H9 (cell line): Measurements from ENCODE around the gene GSTK1. TPM values are rescaled to one million over a fixed set of nuclear protein-coding genes. Genes with fewer than 3 reads are reported as not detected.

Source experiments
- DNase-seq: peaks from one replicate; pipeline ENCODE4 v3.0.0-alpha.2; 2017
- H2AFZ ChIP-seq: one replicate; pipeline ENCODE4 v1.6.1; 2013; ENCODE audit warnings: mild to moderate bottlenecking, low read length, control low read depth, moderate library complexity
- H2AK5ac ChIP-seq: 2 replicates; pipeline ENCODE4 v1.6.1; 2013; ENCODE audit warnings: low read length, control low read depth, mixed read lengths; ENCODE audit not compliant: insufficient read length
- H2BK120ac ChIP-seq: one replicate; pipeline ENCODE4 v1.6.1; 2013; ENCODE audit warnings: low read depth, mild to moderate bottlenecking, low read length, control low read depth, inconsistent platforms; ENCODE audit not compliant: poor library complexity, severe bottlenecking
- H2BK12ac ChIP-seq: 2 replicates; pipeline ENCODE4 v1.6.1; 2013; ENCODE audit warnings: low read length, control low read depth, mixed read lengths, low read depth; ENCODE audit not compliant: insufficient read length
- H2BK15ac ChIP-seq: 2 replicates; pipeline ENCODE4 v1.6.1; 2013; ENCODE audit warnings: low read depth, low read length, control low read depth
- H2BK20ac ChIP-seq: one replicate; pipeline ENCODE4 v1.6.1; 2013; ENCODE audit warnings: low read depth, mild to moderate bottlenecking, low read length, control low read depth, inconsistent platforms; ENCODE audit not compliant: poor library complexity, severe bottlenecking
- H2BK5ac ChIP-seq: 2 replicates; pipeline ENCODE4 v1.6.1; 2013; ENCODE audit warnings: low read length, control low read depth, mixed read lengths; ENCODE audit not compliant: insufficient read length
- H3K14ac ChIP-seq: 2 replicates; pipeline ENCODE4 v1.6.1; 2013; ENCODE audit warnings: low read length, control low read depth; ENCODE audit not compliant: insufficient read depth
- H3K18ac ChIP-seq: 2 replicates; pipeline ENCODE4 v1.6.1; 2013; ENCODE audit warnings: low read depth, mild to moderate bottlenecking, mixed read lengths, low read length, control low read depth; ENCODE audit not compliant: insufficient read length
- H3K23ac ChIP-seq: 2 replicates; pipeline ENCODE4 v1.6.1; 2013; ENCODE audit warnings: low read length, control low read depth, mixed read lengths, low read depth; ENCODE audit not compliant: insufficient read length
- H3K23me2 ChIP-seq: 2 replicates; pipeline ENCODE4 v1.6.1; 2013; ENCODE audit warnings: low read depth, mild to moderate bottlenecking, mixed read lengths, low read length, control low read depth; ENCODE audit not compliant: insufficient read length, poor library complexity, severe bottlenecking
- H3K27ac ChIP-seq: 2 replicates; pipeline ENCODE4 v1.5.1; 2013; ENCODE audit warnings: low read length, control low read depth, mixed read lengths, low read depth; ENCODE audit not compliant: insufficient read length
- H3K27me3 ChIP-seq: 2 replicates; pipeline ENCODE4 v1.6.1; 2013; ENCODE audit warnings: low read length, control low read depth, inconsistent platforms; ENCODE audit not compliant: insufficient read depth
- H3K4ac ChIP-seq: 2 replicates; pipeline ENCODE4 v1.6.1; 2013; ENCODE audit warnings: low read depth, mild to moderate bottlenecking, control low read depth, inconsistent platforms, low read length, moderate library complexity
- H3K4me1 ChIP-seq: 2 replicates; pipeline ENCODE4 v1.6.1; 2013; ENCODE audit warnings: low read length, control low read depth, inconsistent platforms; ENCODE audit not compliant: insufficient read depth
- H3K4me2 ChIP-seq: 2 replicates; pipeline ENCODE4 v1.6.1; 2013; ENCODE audit warnings: low read length, control low read depth, mixed read lengths; ENCODE audit not compliant: insufficient read length, insufficient read depth
- H3K56ac ChIP-seq: 2 replicates; pipeline ENCODE4 v1.6.1; 2013; ENCODE audit warnings: low read depth, mild to moderate bottlenecking, mixed read lengths, low read length, control low read depth; ENCODE audit not compliant: insufficient read length
- H3K79me1 ChIP-seq: 2 replicates; pipeline ENCODE4 v1.6.1; 2013; ENCODE audit warnings: low read depth, mild to moderate bottlenecking, moderate library complexity, low read length, control low read depth, inconsistent platforms; ENCODE audit not compliant: insufficient read depth, poor library complexity, severe bottlenecking
- H3K79me2 ChIP-seq: 2 replicates; pipeline ENCODE4 v1.6.1; 2013; ENCODE audit warnings: low read length, control low read depth, inconsistent platforms; ENCODE audit not compliant: insufficient read depth
- H3K9ac ChIP-seq: 2 replicates; pipeline ENCODE4 v1.6.1; 2013; ENCODE audit warnings: low read length, control low read depth, mixed read lengths; ENCODE audit not compliant: insufficient read length; ENCODE audit errors: extremely low read depth
- H3K9me3 ChIP-seq: one replicate; pipeline ENCODE4 v1.6.1; 2013; ENCODE audit warnings: low read depth, low read length, inconsistent platforms; ENCODE audit not compliant: control insufficient read depth
- H3T11ph ChIP-seq: one replicate; pipeline ENCODE4 v1.6.1; 2013; ENCODE audit warnings: mild to moderate bottlenecking, low read length, control low read depth, inconsistent platforms
- H4K20me1 ChIP-seq: one replicate; pipeline ENCODE4 v1.6.1; 2013; ENCODE audit not compliant: control insufficient read depth, insufficient read length, insufficient read depth
- H4K5ac ChIP-seq: 2 replicates; pipeline ENCODE4 v1.6.1; 2013; ENCODE audit warnings: low read depth, mild to moderate bottlenecking, mixed read lengths, low read length, control low read depth; ENCODE audit not compliant: insufficient read length
- H4K8ac ChIP-seq: replicated peaks from 2 replicates; pipeline ENCODE4 v1.6.1; 2013; ENCODE audit warnings: low read length, control low read depth, mixed read lengths, low read depth; ENCODE audit not compliant: insufficient read length
- H4K91ac ChIP-seq: 2 replicates; pipeline ENCODE4 v1.6.1; 2013; ENCODE audit warnings: low read depth, mild to moderate bottlenecking, moderate library complexity, mixed read lengths, low read length, control low read depth; ENCODE audit not compliant: insufficient read length
- H3K27ac Mint-ChIP-seq, 3 experiments: 2 replicates in 2 of 3; 3 replicates in 1 of 3; pipeline ENCODE4 v1.8.0; 2020 to 2021; ENCODE audit warnings: mixed read lengths in 3 of 3, mild to moderate bottlenecking in 1 of 3, moderate library complexity in 1 of 3
- H3K27me3 Mint-ChIP-seq: 2 replicates; pipeline ENCODE4 v1.8.0; 2021; ENCODE audit warnings: low read depth, mild to moderate bottlenecking, moderate library complexity, mixed read lengths
- H3K36me3 Mint-ChIP-seq, 3 experiments: 2 replicates in 2 of 3; 3 replicates in 1 of 3; pipeline ENCODE4 v1.8.0; 2020 to 2021; ENCODE audit warnings: low read depth in 3 of 3, mixed read lengths in 3 of 3; ENCODE audit not compliant: insufficient read depth in 1 of 3
- H3K4me1 Mint-ChIP-seq, 2 experiments: 2 replicates each; pipeline ENCODE4 v1.8.0; 2020; ENCODE audit warnings: mixed read lengths in 2 of 2
- H3K4me3 Mint-ChIP-seq, 2 experiments: 2 replicates in 1 of 2; 3 replicates in 1 of 2; pipeline ENCODE4 v1.8.0; 2020 to 2021; ENCODE audit warnings: mild to moderate bottlenecking in 2 of 2, mixed read lengths in 2 of 2, moderate library complexity in 1 of 2
- H3K9me3 Mint-ChIP-seq, 2 experiments: 2 replicates in 1 of 2; 3 replicates in 1 of 2; pipeline ENCODE4 v1.8.0; 2020; ENCODE audit warnings: mild to moderate bottlenecking in 2 of 2, mixed read lengths in 2 of 2, moderate library complexity in 1 of 2
- CTCF ChIP-seq: fragments of 200-600 bp; sonication (generic); conservative IDR thresholded peaks from 3 replicates; pipeline ENCODE4 v1.8.0; 2021; ENCODE audit warnings: antibody characterized with exemption, mild to moderate bottlenecking
- WGBS: extraction: QIAGEN DNeasy Blood & Tissue Kit; methylation state at CpG from one replicate; pipeline ENCODE4 v1.1.7; 2013; ENCODE audit warnings: missing lambda C conversion rate, low lambda C conversion rate, mixed read lengths; ENCODE audit not compliant: insufficient read length; ENCODE audit errors: extremely low coverage; 5-methylcytosine and 5-hydroxymethylcytosine counted together
- total RNA-seq: library from RNA; stranded (reverse); gene quantifications from 2 replicates; pipeline ENCODE4 v1.2.1, GENCODE V29; 2021

GSTK1 gene
- total RNA-seq, 1 experiment from 2014 or later = 36.1 TPM

- TF ChIP-seq CTCF = no peak
- no peak overlapping the region for H3K27ac Mint-ChIP-seq
Measured at GRCh38 chr7:143230602-143231457, 32.4 kb upstream of the GSTK1 start.

More at GRCh38 chr7:143230602-143231457, 32.4 kb upstream of the GSTK1 start:
- Histone ChIP-seq H2AFZ (no peak overlapping the region), H3K4ac (no peak overlapping the region), H4K5ac (peak overlapping the region; percentile 82), H4K8ac (peak overlapping the region; percentile 28), H3K9ac (no peak overlapping the region), H3K14ac (no peak overlapping the region), H3K56ac (no peak overlapping the region), H2BK120ac (no peak overlapping the region), H2AK5ac (no peak overlapping the region), H2BK12ac (no peak overlapping the region), H3K79me1 (no peaks in the 10 kb centered on the region), H3K9me3 (no peaks in the 10 kb centered on the region), H3K27me3 (no peaks in the 10 kb centered on the region), H2BK5ac (no peak overlapping the region), H3K27ac (no peak overlapping the region), H3K79me2 (no peaks in the 10 kb centered on the region), H3K23me2 (no peaks in the 10 kb centered on the region), H3K18ac (no peak overlapping the region), H3K4me1 (peaks cover 5% of the 10 kb centered on the region), H2BK15ac (no peak overlapping the region), H2BK20ac (no peak overlapping the region), H4K91ac (no peak overlapping the region), H3T11ph (no peak overlapping the region), H4K20me1 (no peaks in the 10 kb centered on the region), H3K4me2 (no peak overlapping the region), H3K23ac (no peak overlapping the region)
- H3K27me3 Mint-ChIP-seq = peaks cover 5% of the 10 kb centered on the region
- peaks cover 3 to 7% of the 10 kb centered on the region in 2 experiments; a peak in 2 of 4 replicates for H3K4me1 Mint-ChIP-seq
- 100% methylated on average over 2 of the region's 2 CpGs for WGBS
- no peak for DNase-seq
- H3K36me3 Mint-ChIP-seq = no peaks in the 10 kb centered on the region
- no peak overlapping the region for H3K4me3 Mint-ChIP-seq
- H3K9me3 Mint-ChIP-seq = peaks cover 0 to under 1% of the 10 kb centered on the region in 2 experiments; a peak in 2 of 5 replicates
